OCI-LY7 (cell line): ENCODE data around the gene TMED3. TPM values are rescaled to one million over a fixed set of nuclear protein-coding genes. Genes with fewer than 3 reads are reported as not detected.

ENCODE experiments used
- BruUV-seq: library from RNA; stranded (reverse); fragments of 400-500 nt; replicated peaks from 2 replicates; lab custom pipeline; 2021; lab: Mats Ljungman, UMichigan
- CTCF ChIA-PET: fragments of 300-600 bp; sonication (Branson Sonifier 250); formaldehyde crosslinking; loops from one replicate; lab custom pipeline; 2022; ENCODE audit warnings: antibody characterized with exemption; ENCODE audit not compliant: unreplicated experiment; lab: Charles Lee
- POLR2A ChIA-PET: fragments of 300-600 bp; sonication (Branson Sonifier 250); formaldehyde crosslinking; loops from one replicate; lab custom pipeline; 2022; ENCODE audit warnings: antibody characterized with exemption; lab: Charles Lee
- DNase-seq: peaks from one replicate; pipeline ENCODE4 v3.0.0-alpha.2; 2015; ENCODE audit warnings: low spot score
- H2AFZ ChIP-seq: fragments of 200-600 bp; sonication (generic), shearing (Covaris generic); 2 replicates; pipeline ENCODE4 v1.6.1; 2014; ENCODE audit warnings: mild to moderate bottlenecking, antibody characterized with exemption, low read length, moderate library complexity
- H3K27ac ChIP-seq: fragments of 200-600 bp; sonication (generic); 2 replicates; pipeline ENCODE4 v1.5.1; 2014; ENCODE audit warnings: mixed run types, low read depth, mild to moderate bottlenecking, moderate library complexity, low read length, inconsistent platforms; ENCODE audit not compliant: poor library complexity, severe bottlenecking
- H3K36me3 ChIP-seq: fragments of 200-600 bp; sonication (generic); 2 replicates; pipeline ENCODE4 v1.6.1; 2014; ENCODE audit warnings: mild to moderate bottlenecking, antibody characterized with exemption, low read length, moderate library complexity, mixed read lengths; ENCODE audit not compliant: insufficient read depth
- H3K4me1 ChIP-seq: fragments of 200-600 bp; sonication (generic); 2 replicates; pipeline ENCODE4 v1.5.1; 2014; ENCODE audit warnings: mild to moderate bottlenecking, low read length; ENCODE audit not compliant: insufficient read depth, poor library complexity, severe bottlenecking
- H3K4me2 ChIP-seq: fragments of 200-600 bp; sonication (generic); 2 replicates; pipeline ENCODE4 v1.6.1; 2014; ENCODE audit warnings: mild to moderate bottlenecking, low read length
- H3K4me3 ChIP-seq: fragments of 200-600 bp; sonication (generic); 2 replicates; pipeline ENCODE4 v1.5.1; 2014; ENCODE audit warnings: mild to moderate bottlenecking, low read depth, low read length; ENCODE audit not compliant: poor library complexity, severe bottlenecking
- H3K79me2 ChIP-seq: fragments of 200-600 bp; sonication (generic); 2 replicates; pipeline ENCODE4 v1.6.1; 2016; ENCODE audit warnings: low read depth, mild to moderate bottlenecking, low read length, moderate library complexity, mixed read lengths; ENCODE audit not compliant: insufficient read depth
- H3K9me2 ChIP-seq: fragments of 200-600 bp; sonication (generic); 2 replicates; pipeline ENCODE4 v1.6.1; 2016; ENCODE audit warnings: mild to moderate bottlenecking, low read length, mixed read lengths; ENCODE audit not compliant: insufficient read depth
- H3K9me3 ChIP-seq: fragments of 200-600 bp; sonication (generic); 2 replicates; pipeline ENCODE4 v1.6.1; 2014; ENCODE audit warnings: mild to moderate bottlenecking, mixed run types, low read length, mixed read lengths
- H4K20me1 ChIP-seq: fragments of 200-600 bp; sonication (generic); 2 replicates; pipeline ENCODE4 v1.6.1; 2014; ENCODE audit warnings: mild to moderate bottlenecking, antibody characterized with exemption, low read length, moderate library complexity, mixed read lengths; ENCODE audit not compliant: insufficient read depth
- CTCF ChIP-seq: fragments of 200-600 bp; sonication (generic); conservative IDR thresholded peaks from 2 replicates; pipeline ENCODE4 v1.5.1; 2014; ENCODE audit warnings: mild to moderate bottlenecking, antibody characterized with exemption, low read length, moderate library complexity, mixed read lengths
- EZH2phosphoT487 ChIP-seq: fragments of 200-600 bp; sonication (generic); IDR thresholded peaks from 2 replicates; pipeline ENCODE4 v1.6.1; 2018; ENCODE audit warnings: low read depth, borderline replicate concordance, mild to moderate bottlenecking, mixed run types, antibody characterized with exemption, low read length, moderate library complexity, mixed read lengths
- intact Hi-C: fragments of 100-400 bp; cut with micrococcal nuclease; formaldehyde crosslinking; loops from one replicate; pipeline ENCODE4 v1.10.0; 2022; ENCODE audit not compliant: unreplicated experiment
- total RNA-seq, 2 experiments: library from RNA; depleted of rRNA in 1 of 2; stranded (reverse); fragments of >200 nt in 1 of 2; shearing (Covaris generic) in 1 of 2; gene quantifications; 2 replicates each; pipeline ENCODE4 v1.2.3, GENCODE V29; 2014 to 2022

Gene TMED3
- total RNA-seq, 2 experiments from 2014 or later, result 33.2 to 55.9 TPM

DNA sequence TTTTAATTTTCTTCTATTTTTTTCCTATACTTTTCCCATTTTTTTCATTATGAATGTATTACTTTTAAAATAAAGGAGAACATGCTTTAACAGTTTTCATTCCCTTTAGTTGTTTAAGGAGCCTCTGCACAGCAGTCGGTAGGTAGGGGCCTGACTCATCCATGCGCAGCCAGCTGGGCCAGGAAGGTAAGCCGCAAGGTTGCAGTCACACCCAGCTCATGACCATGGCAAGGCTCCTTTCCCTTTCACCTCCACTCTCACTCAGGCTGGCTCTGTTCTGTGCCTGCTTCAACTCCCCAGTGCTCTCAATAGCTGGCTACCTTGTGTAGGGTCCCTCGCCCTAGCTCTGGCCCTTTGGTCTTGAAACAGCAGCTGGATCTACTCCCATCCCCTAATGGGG is 45.7 kb upstream of the TMED3 start:
- Histone ChIP-seq H3K4me1 (no peaks in the 10 kb centered on the region), H3K79me2 (no peaks in the 10 kb centered on the region), H3K4me2 (no peak overlapping the region), H3K36me3 (no peaks in the 10 kb centered on the region), H2AFZ (no peak overlapping the region), H3K4me3 (no peak overlapping the region), H3K9me3 (no peaks in the 10 kb centered on the region), H3K9me2 (no peaks in the 10 kb centered on the region), H4K20me1 (no peaks in the 10 kb centered on the region), H3K27ac (no peak overlapping the region)
- CTCF ChIA-PET, result no interaction called here
- intact Hi-C loops, result no loop called here
- TF ChIP-seq CTCF (no peak), EZH2phosphoT487 (no peak)
- no peak for DNase-seq
- POLR2A ChIA-PET, result no interaction called here
- no TSS peak for BruUV-seq

DNA sequence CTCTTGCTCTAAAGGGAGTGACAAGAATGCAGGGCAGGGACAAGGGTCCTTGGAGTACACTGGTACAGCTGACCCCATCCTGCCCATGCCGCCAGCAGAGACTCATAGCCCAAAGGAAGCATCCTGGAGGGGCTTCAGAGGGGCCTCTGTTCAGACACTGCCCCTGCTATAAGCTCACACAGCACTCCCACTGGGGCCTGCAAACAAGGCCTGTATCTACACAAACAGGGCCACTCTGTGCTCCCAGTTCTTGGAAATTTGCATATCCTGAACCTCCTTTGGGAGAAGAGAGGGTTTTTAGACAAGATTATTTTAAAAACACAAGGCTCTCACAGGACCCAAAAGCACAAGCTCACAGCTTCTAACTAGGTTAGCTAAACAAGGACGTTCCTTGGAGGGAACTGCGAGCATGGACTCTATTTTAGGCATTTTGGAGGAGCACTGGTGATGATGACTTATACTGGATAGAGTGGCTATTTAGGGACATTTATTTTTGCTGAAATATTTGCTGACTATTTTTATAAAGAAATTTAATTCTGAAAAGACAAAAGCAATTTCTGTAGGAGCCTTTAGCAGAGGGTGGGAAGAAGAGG is 44.8 kb upstream of the TMED3 start:
- H3K4me1 ChIP-seq, result no peaks in the 10 kb centered on the region
- TF ChIP-seq CTCF, result no peak
- no peak for TF ChIP-seq EZH2phosphoT487
- H3K27ac ChIP-seq, result no peak overlapping the region
- no peak for DNase-seq
- no peak overlapping the region for H3K4me2 ChIP-seq
- H3K79me2 ChIP-seq, result no peaks in the 10 kb centered on the region
- no peaks in the 10 kb centered on the region for H3K36me3 ChIP-seq
- ChIA-PET POLR2A (no interaction called here), CTCF (no interaction called here)
- BruUV-seq, result no TSS peak
- intact Hi-C loops, result no loop called here
- H3K4me3 ChIP-seq, result no peak overlapping the region
- H3K9me2 ChIP-seq, result no peaks in the 10 kb centered on the region
- H4K20me1 ChIP-seq, result no peaks in the 10 kb centered on the region
- H2AFZ ChIP-seq, result no peak overlapping the region
- no peaks in the 10 kb centered on the region for H3K9me3 ChIP-seq

DNA sequence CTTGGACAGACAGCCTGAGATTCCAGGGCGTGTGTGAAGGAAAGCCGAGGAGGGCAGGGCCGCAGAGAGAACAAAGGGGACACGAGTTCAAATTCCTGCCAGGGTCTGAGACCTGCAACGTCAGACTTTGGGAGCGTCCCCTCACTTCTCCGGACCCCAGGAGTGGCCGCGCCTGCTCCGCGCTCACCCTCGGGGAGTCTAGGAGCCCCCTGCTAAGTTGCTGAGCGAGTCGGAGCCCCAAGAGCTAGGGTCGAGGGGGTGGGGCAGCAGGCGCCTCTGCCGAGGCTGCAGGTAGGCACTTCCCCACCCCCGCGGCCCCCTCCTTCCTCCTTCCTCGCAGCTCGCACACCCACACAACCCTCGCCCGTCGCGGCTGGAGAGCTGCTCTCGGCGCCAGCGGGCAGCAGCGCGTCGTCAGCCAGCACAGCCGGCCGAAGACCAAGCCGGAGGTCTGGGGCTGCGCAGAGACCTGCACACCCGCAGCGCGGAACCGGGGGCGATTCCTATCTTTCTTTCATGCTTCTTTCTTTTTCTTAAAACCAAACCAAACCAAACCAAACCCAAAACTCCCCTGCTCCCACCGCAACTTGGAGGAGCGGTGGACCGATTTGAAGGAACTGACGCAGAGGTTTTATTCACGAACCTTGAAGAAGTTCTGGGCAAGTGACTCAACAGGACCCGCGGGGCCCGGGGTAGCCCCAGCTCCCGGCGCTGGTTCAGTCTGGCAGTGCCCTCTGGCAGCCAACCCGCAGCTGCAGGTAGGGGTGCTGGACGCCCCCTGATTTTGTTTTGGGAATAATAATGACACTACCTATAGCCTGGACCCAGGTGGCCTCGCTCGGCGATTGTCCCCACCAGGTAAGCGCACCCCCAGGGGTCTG is 28.3 kb upstream of the TMED3 start, which contains the start of gene ANKRD34C:
ANKRD34C (plus strand) TSS at position 352 of the 881 bp plus-strand sequence. CDS start 10,563 bp downstream, outside the sequence.
- intact Hi-C loops, result no loop called here
- ChIA-PET POLR2A (interaction anchor here (0.7 kb wide), 1 partner anchor 771 kb away, joined by 3 read pairs; no protein-coding TSS in a partner anchor), CTCF (no interaction called here)
- BruUV-seq, result no TSS peak
- TF ChIP-seq EZH2phosphoT487 (no peak), CTCF (no peak)
- DNase-seq, result no peak
- no peaks in the 10 kb centered on the region for H3K79me2 ChIP-seq
- H3K9me3 ChIP-seq, result no peaks in the 10 kb centered on the region
- no peak within 1 kb of the TSS for H3K4me3 ChIP-seq
- H3K27ac ChIP-seq, result no peak within 1 kb of the TSS
- H2AFZ ChIP-seq, result no peak within 1 kb of the TSS
- H3K4me1 ChIP-seq, result no peaks in the 10 kb centered on the region
- no peak within 1 kb of the TSS for H3K4me2 ChIP-seq
- H3K9me2 ChIP-seq, result no peaks in the 10 kb centered on the region
- H4K20me1 ChIP-seq, result no peaks in the 10 kb centered on the region
- H3K36me3 ChIP-seq, result no peaks in the 10 kb centered on the region
